GM21737 (cell line): Measurements from ENCODE around the gene SMIM45.

Source experiments
- ATAC-seq: cut with Tn5 transposase; IDR thresholded peaks from one replicate; pipeline ENCODE4 v1.9.1; 2021; ENCODE audit warnings: mild to moderate bottlenecking, moderate library complexity; ENCODE audit not compliant: unreplicated experiment

SMIM45 gene

DNA sequence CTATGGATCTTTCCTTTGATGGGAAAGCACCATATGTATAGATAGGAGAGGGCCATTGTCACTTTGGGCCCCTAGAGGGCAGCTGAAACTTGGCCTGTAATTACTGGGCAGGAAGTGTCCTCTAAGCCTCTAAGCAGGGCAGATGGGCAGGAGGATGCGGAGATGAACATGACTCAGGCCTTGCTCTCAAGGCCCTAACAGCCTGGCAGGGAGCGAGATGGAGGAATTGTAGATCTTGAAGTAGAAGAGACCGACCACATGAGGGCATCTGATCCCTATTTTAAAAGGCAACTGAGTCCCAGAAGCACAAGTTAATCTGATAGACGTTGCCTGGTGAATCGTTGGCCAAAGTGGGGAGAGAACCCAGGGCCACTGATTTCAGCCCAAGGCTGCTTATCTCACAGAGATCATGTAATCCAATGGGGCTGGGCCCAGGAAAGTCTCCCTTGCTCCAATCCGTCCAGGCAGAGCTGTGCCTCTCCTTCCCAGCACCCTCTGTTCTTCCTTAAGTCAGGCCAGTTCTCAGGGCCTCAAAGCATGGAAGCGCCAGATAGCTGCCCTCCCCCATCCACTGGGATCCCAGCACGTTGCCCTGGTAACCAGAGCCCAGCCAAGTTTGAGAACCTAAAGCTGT lies 14.8 kb downstream of the SMIM45 start:
- no peak for ATAC-seq

DNA sequence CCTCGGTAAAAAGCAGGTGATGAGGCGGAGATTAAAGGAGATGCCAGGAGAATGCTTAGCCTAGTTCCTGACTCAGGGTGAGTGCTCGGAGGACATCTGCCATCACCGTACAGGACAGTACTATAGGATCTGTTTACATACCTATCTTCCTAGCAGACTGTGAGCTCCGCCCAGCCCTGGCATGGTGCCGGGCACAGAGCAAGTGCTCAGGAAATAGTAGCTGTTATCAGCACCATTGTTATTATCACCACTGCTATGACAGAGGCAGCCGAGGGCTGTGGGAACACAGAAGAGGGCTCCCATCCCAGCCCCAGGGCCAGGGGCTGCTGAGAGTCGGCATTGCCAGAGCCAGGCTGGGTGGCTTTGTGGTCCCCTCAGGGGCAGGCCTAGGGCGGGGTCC lies 16.7 kb downstream of the SMIM45 start:
- ATAC-seq: no peak

DNA sequence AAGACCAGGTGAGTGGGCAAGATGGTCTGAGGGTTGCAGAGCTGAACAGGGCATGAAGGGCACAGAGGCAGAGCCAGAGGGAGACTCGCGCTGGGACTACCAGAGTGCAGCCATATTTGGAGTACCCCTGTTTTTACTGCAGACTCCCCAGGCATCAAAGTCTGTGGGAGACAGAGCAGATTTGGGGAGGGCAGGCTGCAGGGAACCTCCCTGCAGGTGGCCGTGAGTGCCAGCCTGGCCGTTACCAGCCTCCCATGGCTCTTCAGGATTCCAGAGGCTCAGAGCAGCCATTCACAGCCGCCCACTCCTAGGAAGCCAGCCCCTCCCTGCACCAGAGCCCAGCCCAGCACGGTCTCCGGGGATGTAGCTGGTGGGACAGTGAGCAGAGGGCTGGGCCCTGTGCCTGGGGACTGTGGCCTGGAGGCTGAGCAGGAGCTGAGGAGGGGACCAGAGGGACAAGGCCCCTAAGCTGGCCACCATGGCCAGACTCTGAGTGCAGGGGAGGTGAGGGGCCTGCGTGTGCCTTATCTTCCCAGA lies 17.2 kb downstream of the SMIM45 start, which contains the start of gene SEPTIN3:
Gene SEPTIN3, plus strand, starts transcription at position 334 of the 537 bp plus-strand sequence. CDS start 2,050 bp downstream, outside the sequence.
- ATAC-seq: no peak

DNA sequence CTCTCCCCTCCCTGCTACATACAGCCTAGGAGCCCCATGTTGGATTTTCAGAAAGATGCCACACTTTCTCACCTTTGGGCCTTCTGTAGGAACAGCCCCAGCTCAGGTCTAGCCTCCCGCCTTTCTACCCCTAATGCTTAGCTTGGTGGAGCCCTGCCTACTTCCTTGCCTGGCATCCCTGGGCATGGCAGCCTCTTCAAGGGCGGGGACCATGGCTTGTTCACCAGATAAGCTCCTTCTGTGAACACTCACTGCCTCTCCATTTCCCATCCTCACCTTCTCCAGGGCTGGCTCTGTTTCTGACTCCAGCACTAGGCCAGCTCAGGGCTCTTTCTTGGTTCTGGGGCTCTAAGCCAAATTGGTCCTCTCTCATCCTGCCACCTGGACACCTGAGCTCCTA lies 18.7 kb downstream of the SMIM45 start:
- ATAC-seq: no peak

DNA sequence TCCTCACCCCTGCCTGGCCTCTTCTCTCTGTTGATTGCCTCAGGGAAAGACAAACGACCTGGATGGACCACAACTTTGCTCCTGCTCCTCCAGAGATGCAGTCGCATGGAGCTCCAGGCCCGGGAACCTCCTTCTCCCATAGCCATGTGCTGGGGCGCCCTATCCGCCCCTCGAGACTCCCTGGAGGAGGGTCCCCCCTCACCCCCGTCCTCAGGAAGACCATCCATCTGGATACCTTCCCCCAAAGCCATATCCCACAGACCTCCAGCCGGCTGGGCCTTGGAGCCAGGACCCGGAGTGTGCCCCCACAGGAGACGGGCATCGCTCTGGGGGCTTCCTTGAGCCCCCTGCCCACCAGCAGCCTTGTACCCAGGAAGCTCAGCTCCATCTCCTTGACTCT lies 19.5 kb downstream of the SMIM45 start:
- no peak for ATAC-seq

DNA sequence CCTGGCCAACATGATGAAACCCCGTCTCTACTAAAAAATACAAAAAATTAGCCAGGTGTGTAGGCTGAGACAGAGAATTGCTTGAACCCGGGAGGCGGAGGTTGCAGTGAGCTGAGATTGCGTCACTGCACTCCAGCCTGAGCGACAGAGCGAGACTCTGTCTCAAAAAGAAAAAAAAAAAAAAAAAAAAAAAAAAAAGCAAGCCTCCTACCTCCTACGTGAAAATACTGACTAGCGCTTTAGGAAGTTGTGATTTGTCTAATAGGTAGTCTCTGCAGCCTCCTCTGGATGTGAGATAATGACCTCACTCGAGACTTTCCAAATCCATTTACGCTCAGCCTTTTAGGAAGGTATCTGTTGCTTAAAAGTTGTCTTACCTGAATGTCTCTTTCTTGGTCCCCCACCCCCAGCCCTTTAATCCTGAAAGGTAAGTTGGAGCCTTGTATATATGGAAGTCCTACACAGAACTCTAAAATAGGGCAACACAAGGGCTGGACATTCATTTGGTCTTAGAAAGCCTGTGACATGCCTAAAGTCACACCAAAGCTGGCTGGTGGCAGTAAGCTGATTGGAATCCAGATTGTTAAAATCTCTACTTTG lies 22.8 kb downstream of the SMIM45 start:
- ATAC-seq: no peak

DNA sequence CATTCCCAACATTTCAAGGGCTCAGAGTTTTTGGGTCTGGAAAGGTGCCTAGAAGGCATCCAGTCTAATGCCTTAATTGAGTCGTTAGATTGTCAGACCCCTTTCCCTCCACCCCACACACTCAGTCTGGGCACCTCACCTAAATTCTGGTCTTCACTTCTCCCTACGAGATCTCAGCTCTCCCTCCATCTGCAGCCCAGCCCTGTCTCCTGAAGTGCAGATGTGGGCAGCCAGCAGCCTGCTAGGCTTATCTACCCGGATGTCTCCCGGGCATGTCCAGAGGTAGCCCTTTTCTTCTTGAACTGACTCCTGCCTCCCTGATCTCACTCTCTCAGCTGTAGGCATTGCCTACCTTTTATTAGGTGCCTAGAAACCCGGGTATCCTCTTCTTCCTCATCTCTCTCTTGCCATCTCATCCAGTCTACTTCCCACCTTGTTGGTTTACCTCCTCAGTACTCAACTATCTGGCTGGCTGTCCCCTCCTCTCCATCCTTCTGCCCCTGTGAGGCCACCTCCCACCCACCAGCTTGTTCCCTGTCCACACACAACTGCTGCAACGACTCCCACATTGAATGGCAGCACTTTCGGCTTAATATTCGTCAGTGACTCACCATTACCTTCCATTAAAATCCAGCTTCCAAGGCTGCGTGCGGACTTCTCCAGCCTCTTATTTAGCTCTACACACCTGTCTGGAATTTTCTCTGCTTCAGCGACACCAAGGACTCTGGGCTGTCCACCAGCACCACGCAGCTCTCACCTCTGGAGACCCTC lies 23.5 kb downstream of the SMIM45 start:
- no peak for ATAC-seq

DNA sequence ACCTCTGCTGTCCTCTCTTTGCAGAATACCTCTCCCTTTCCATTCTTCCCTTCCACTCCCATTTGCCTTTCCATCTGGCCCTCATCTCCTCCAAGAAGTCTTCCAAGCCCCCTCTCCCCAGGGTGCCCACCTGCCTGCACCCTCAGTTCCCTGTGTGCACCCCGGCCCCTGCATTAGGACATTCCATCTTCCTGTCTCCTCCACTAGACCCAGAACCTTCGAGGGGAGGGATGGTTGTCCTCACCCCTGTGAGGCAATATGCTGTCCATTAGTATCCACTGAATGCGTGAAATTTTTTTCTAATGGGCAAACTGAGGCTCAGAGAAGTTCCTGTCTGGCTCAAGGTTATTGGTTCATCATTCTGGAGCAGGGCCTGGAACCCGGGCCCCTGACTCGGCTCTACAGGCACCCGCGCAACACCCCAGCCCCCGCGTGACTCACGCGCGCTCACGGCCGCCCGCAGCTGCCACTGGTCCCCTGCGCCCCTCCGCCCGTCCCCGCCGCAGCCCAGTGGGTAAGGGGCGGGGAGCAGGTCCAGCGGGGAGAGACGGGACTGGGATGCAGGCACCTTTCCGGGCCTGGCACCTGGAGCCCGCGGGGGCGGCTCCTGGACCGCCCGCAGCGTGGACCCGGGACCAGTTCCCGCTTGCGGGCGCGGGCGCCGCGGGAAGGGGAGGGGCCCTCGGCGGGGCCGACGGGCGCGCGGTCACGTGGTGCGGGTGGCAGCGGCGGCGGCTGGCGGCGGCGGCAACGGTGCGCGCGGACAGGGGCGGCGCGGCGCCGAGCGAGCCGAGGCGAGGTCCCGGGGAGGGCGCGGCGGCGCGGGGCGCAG lies 24.3 kb downstream of the SMIM45 start:
- no peak for ATAC-seq

DNA sequence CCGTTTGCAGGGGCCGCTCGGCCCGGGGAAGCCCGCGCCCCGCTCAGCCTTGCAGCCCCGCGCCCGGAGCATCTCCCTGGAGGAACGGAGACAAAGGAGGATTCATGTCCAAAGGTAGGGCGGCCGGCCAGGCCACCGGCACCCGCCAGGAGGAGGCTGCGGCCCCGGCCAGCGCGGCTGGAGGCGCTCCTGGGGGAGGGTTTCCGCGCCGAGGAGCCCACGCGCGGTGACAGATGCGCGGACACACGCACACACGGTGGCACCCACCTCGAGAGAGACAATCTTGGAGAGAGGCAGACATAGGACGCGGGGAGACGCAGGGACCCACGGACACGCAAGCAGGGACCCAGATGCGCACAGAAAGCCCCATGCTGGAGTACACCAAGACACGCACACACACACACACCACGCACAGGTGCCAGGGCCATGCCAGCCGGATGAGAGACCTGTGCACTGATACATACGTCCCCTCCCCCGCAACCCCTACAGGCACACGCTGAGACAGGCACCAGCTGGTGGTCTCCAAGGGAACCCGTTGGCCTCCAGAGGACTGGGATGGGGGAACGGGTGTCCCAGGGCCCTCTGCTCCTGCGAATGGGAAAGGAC lies 25.1 kb downstream of the SMIM45 start:
- ATAC-seq: no peak

DNA sequence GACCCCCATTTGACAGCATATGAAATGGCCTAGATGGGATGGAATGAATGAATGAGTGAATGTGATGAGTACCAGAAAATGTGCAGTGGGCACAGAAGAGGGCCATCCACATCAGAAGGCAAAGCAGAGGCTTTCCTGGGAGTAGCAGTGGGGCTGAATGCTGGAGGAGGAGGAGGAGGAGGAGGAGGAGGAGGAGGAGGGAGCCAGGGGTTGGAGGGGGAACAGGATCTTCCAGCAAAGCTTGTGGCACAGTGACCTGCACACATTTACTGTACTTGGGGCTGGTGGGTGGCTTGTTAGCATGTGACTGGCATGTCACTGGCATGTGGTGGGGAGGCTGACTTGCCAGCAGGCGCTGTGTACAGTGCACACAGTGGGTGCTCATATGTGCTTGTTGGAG lies 26.8 kb downstream of the SMIM45 start:
- ATAC-seq: no peak

DNA sequence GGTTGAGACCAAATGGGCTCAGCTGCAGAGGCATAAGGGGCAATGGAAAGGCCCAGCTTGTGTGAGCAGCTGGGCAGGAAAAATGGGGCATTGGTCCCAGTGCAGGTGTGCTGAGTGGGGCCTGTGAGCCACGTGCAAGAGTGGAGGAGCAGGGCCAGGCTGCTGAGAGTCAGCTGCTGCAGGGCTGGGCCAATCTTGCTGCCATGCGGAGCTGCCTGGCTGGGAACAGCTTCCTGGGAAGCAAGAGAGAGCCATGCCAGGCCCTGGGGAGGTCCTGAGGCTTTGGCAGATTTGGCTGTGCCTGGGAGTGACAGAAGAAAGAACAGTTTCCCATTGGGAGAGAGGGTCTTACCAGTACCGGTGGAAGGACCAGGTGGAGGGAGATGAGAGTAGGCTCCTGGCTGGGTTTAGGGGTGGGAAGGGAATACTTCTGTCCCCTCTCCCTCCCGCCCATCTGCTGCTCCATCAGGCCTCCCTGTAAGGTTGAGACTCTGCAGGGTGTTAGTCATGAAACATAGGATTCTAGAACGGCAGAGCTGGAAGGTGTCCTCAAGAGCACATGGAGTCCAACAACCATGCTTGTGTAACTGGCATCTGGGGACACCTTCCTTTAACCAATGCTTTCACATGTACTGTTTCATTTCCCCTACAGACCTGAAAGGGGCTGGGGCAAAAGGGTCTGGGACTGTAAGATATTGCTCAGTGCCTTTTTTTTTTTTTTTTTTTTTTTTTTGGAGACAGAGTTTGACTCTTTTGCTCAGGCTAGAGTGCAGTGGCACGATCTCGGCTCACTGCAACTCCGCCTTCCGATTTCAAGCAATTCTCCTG lies 27.7 kb downstream of the SMIM45 start:
- no peak for ATAC-seq

DNA sequence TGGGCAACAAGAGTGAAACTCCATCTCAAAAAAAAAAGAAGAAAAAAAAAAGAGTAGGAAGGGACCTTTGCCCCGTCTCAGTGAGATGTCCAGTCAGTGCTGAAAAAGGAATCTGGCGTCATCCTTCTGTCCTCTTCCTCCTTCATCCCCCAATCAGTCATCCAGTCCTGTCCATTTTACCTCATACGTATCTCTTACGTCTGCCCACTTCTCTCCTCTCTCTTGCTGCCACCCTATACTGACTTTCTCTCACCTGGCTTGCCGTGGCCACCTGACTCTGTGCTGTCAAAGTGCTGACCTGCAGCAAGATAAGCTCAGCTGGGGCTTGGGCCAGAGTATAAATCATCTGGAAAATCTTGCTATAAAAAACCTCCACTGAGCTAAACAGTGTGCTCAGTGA lies 30.9 kb downstream of the SMIM45 start:
- no peak for ATAC-seq

DNA sequence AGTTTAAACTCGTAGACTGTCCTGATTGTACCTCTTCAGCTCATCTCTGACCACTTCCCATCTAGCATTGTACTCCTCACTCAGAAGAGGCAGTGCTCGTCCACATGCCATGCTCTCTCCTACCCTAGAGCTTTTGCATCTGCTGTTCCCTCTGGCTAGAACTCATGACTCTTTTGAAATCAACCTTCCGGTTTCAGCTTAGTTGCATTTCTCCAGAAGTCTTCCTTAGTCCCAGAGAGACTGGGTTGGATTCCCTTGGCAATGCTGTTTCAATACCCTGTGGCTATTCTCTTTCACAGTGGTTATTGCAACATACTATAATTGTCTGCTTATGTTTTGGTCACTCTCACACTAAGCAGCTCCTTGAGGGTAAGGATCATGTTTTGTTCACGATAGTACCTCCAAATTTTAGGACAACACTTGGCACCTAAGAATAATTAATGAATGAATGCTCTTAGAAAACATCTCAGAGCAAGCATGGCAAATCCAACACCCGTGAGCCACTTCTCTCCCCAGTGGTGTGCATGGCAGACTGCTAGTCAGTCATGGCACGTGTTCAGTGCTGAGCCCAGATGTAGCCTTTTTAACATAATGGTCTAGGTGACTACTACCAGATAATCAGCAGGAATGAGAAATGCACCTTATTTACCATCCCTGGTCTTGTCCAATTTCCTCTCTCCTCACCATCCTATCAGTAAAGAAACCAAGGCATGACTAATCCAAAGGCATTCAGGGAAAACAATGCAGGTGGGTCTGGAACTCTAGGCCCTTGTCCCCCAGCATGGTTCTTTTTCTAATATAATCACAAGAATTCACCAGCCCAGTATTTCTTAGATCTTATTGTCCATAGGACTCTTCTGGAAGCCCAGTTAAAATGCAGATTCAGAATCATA lies 31.8 kb downstream of the SMIM45 start:
- no peak for ATAC-seq

DNA sequence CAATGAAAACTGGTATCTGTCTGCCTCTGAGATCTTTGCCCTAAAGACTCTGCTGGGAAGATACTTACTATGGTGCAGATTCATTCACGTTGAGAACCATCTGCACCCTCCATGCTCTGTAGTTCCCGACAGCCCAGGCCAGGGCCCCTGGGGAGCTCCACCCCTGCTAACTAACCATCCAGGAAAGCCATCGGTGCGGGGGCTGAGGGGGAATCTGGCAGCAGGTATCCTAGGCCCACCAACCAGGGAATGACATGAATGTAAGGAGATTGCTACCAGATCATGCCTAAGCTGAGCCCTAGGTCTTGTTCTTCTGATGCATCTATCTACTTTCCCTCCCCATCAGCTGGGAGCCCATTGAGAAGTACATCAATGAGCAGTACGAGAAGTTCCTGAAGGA lies 35.3 kb downstream of the SMIM45 start:
- ATAC-seq: no peak

DNA sequence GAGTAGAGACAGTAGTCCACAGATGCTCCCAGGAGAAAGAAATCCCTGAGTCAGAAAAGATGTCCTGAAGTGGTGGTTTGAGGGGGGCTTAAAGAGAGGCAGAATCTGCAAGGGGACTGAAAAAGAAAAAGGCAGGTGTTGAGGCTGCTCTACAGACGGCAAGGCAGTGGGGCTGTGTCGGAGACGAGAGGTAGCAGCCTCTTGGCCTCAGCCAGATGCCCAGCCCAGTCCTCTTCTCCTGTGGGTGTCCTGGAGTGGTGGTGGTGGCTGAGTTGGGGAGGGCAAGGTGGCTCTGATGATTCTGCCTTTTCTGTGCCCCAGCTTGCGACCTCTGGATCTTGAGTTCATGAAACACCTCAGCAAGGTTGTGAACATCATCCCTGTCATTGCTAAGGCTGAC lies 37.3 kb downstream of the SMIM45 start:
- no peak for ATAC-seq

DNA sequence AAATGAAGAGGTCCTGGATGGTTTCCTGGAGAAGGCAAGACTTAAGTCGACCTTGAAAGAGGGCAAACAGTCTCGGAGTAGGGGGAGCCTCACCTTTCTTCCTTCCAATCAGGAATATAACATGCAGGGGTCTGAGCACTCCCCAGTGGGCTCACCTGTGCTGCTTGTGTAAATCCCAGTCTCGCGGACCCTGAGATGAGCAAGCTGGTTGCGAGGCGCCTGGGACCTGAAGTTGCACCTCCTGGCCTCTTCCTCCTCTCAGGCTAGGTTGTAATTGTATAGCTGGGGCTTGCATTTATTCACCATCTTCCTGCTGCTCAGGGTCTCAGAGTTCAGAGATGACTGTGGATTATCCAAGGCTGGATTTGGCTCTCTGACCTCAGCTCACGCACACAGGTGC lies 39.2 kb downstream of the SMIM45 start:
- ATAC-seq: no peak

DNA sequence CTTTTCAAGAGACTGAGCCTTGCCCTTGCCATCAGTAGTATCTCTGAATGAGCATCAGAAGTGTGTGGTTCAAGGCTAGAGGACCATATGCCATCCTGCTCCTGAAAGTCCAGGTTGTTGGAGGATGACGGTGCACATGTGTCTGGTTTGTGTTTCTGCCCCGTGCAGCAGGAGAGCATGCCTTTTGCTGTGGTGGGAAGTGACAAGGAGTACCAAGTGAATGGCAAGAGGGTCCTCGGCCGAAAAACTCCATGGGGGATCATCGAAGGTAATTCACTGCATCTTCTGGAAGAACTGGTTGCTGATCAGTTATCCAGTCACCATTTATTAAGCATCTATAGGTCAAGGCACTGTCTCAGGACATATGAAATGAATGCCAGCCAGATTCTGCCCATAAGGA lies 40.5 kb downstream of the SMIM45 start:
- no peak for ATAC-seq

DNA sequence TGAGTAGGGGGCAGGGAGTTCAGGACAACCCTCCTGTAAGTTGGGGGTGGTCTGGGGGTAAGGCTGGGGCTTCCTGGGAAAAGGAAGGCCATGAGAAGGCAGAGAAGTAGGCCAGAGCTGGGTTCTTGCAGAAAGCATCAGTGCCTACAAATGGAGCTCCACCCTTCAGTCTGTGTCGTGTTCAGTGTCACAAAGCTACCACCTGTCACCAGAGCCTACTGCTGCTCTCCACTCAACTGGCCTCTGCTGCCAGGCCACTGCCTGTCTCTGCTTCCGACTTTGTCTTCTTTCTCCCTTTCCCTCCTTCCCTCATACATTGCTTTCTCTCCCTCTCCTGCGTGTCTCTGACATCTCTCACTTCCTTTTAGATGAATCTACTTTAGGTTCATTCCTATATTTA lies 43.3 kb downstream of the SMIM45 start:
- no peak for ATAC-seq

DNA sequence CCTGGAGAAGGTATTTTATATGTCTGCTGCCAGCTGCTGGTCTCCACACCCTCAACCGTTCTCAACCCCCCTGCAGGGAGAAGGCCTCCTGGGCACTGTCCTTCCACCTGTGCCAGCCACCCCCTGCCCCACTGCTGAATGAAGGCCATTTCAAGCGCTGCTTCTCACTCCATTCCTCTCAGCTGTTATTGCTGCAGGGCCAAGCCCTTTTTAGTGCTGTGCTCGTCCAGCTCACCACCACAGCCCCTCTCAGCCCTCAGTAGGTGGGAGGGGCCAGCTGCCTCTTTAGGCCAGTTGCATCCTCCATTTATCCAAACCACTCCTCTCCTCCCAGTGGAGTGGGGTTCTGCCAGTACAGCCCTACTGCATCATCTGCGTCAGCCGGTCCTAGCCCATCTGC lies 44.9 kb downstream of the SMIM45 start:
- ATAC-seq: no peak
